Panc1 (cell line): ENCODE measurements around the gene TBX3.

Experiments
- CTCF ChIP-seq: fragments of 450-650 bp; IDR thresholded peaks from 2 replicates; pipeline ENCODE4 v1.5.1; 2017; ENCODE audit warnings: mild to moderate bottlenecking
- POLR2AphosphoS5 ChIP-seq: IDR thresholded peaks from 2 replicates; pipeline ENCODE4 v1.6.1; 2012; ENCODE audit warnings: mild to moderate bottlenecking, low read depth, low read length, moderate library complexity
- REST ChIP-seq, 2 experiments: IDR thresholded peaks; 2 replicates each; pipeline ENCODE4 v1.6.1; 2011 to 2012; ENCODE audit warnings: low read depth in 2 of 2, control low read depth in 1 of 2, low read length in 1 of 2, mild to moderate bottlenecking in 1 of 2, moderate library complexity in 1 of 2; ENCODE audit not compliant: insufficient read depth in 1 of 2
- SIN3A ChIP-seq: IDR thresholded peaks from 2 replicates; pipeline ENCODE4 v1.6.1; 2012; ENCODE audit warnings: low read depth, mild to moderate bottlenecking, low read length, moderate library complexity, borderline replicate concordance; ENCODE audit not compliant: insufficient read depth
- TCF7L2 ChIP-seq: IDR thresholded peaks from 2 replicates; pipeline ENCODE4 v1.6.1; 2011; ENCODE audit warnings: mild to moderate bottlenecking, low read depth, low read length, inconsistent platforms

- TF ChIP-seq CTCF: peak; percentile 75
- no peak for TF ChIP-seq POLR2AphosphoS5
- TF ChIP-seq REST (IDR thresholded peaks at IDR 0.05; ENCODE audit: insufficient read depth in 1 of 2, low read depth in 2 of 2, low read length in 1 of 2): no peak
- TF ChIP-seq TCF7L2: no peak
- no peak for TF ChIP-seq SIN3A
Observed at GRCh38 chr12:114636723-114637480, 47.1 kb downstream of the TBX3 start.
